AG09319 (cell line): ENCODE results near the gene OR2J2.
"Not testable (repeated sequence)": the region's sequence is repeated elsewhere in the genome, so short reads cannot be mapped to it uniquely, and the experiment has no call there.

Experiments used
- DNase-seq: peaks from one replicate; pipeline ENCODE4 v3.0.0-alpha.2; 2010; ENCODE audit warnings: low read depth; ENCODE audit errors: extremely low read depth
- CTCF ChIP-seq: IDR thresholded peaks from 2 replicates; pipeline ENCODE4 v1.5.1; 2011; ENCODE audit warnings: low read depth, mild to moderate bottlenecking, inconsistent platforms, low read length, moderate library complexity

OR2J2 gene

GRCh38 chr6:29170607-29171006, at the start of gene OR2J2:
Gene OR2J2, plus strand, starts transcription at chr6:29170907. Its CDS starts 2,729 bp downstream, at chr6:29173636.
- not testable (repeated sequence) for DNase-seq

DNA sequence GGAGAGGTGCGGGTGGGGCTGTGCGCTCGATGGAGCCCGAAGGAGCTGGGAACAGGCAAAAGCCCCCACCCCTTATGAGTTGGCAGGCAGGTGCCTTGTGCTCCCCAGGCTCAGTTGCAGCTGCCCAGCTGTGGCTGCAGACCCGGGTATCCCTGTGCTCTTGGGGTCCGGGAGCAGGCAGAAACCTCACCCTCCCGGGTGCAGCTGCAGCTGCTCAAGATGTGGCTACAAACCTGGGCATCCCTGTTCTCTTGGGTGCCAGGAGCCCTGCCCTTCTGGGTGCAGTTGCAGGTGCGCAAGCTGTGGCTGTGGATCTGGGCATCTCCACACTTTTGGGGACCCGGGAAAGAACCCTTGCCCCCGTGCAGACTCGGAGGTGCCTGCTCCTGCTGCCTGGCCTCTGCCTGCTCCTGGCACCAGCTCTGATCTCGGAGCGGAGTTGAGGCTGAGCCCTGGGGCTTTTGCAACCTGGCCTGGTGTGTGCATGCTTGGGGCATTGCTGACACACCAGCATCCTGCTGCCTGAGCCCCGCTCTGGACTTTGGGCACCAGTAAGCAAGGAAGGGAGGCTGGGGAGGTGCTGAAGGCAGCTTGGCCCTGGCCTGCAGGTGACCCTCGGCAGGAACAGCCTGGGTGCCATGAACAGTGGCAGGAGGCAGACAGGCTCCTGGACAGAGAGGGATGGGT, 41.2 kb upstream of the OR2J2 start:
- no peak for DNase-seq
- no peak for TF ChIP-seq CTCF

GRCh38 chr6:29130644-29131043, 40.1 kb upstream of the OR2J2 start:
- no peak for DNase-seq
- no peak for TF ChIP-seq CTCF

DNA sequence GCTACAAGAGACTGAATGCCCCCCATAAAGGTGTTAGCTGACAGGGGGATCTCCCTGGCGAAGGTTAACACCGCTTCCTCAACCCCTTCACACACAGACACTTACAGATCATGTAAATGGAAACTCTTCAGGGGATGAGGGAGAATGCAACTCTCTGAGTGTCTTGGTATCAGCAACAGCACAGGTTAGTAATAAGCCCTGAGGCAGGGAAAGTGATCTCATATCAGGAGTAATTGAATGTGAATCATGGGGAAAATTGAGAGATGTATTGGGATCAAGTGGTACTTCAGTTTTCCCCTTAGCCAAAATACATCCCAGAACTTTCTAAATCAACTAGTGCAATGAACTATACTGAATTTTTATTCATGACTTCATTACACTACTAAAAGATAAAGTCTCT, 39.0 kb upstream of the OR2J2 start:
- no peak for DNase-seq

GRCh38 chr6:29137724-29138123, 33.0 kb upstream of the OR2J2 start:
- no peak for TF ChIP-seq CTCF
- DNase-seq = no peak

More for the DNA sequence above, 39.0 kb upstream of the OR2J2 start:
- TF ChIP-seq CTCF = no peak

- DNase-seq = no peak
- no peak for TF ChIP-seq CTCF
These were observed 29.1 kb upstream of the OR2J2 start for GRCh38 chr6:29141606-29142005.

- DNase-seq = no peak
- no peak for TF ChIP-seq CTCF
These were observed 28.4 kb upstream of the OR2J2 start for GRCh38 chr6:29142309-29142708.

DNA sequence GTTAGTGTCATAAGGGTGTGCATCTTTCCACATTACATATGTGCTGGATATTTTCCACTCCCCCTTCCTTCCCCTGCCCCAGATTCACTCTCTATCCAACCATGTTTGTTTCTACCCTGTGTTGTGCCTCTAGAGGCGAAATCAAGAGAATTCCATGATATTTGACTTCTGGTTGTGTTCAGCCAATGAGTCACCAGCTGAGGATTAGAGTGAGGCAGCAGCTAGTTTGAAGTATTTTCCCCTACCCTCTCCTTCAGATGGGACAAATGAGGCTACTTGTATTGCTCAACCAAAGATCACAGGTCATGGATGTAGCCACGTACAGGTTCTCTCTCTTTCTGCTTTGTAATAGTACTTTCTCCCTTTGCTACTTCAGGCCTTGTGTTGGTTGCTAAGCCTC, 24.5 kb upstream of the OR2J2 start:
- DNase-seq = no peak
- no peak for TF ChIP-seq CTCF
